ENCODE data around the gene SETD2. TPM values are rescaled to one million over a fixed set of nuclear protein-coding genes. Genes with fewer than 3 reads are reported as not detected.

Gene SETD2
- total and polyA plus RNA-seq, 7 donors, result 12.0 to 72.6 (median 52.3) TPM

DNA sequence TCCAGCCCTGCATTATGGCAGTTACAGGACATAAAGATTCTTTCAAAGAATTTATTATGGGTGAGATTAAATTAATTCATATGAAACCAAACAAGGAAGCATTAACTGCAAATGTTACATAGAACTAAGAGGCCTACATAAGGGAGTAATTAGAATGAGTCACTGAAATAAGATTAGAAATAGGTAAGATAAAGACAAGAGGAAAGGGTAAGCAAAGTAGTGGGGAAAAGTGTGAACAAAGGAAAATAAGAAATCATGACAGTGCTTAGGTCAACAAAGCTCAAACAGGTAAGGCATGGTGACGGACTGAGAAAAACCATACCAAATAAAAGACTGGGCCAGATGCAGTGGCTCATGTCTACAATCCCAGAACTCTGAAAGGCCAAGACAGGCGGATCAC, 74.3 kb downstream of the SETD2 start:
- H3K27me3 ChIP-seq, result no peaks in the 10 kb centered on the region
- DNase-seq, result no peak
- H3K36me3 ChIP-seq, result peaks cover 0 to 76% (median 7%) of the 10 kb centered on the region in 4 donors
- 74 to 87% methylated on average over 2 of the region's 2 CpGs for WGBS, 2 donors
- no peaks in the 10 kb centered on the region for H3K4me1 ChIP-seq
- no peak overlapping the region for H3K4me3 ChIP-seq
- TF ChIP-seq EP300 (IDR thresholded peaks at IDR 0.05) (no peak), POLR2A (IDR thresholded peaks at IDR 0.05) (no peak), POLR2AphosphoS5 (IDR thresholded peaks at IDR 0.05) (no peak)
- TF ChIP-seq, protein P1, sequence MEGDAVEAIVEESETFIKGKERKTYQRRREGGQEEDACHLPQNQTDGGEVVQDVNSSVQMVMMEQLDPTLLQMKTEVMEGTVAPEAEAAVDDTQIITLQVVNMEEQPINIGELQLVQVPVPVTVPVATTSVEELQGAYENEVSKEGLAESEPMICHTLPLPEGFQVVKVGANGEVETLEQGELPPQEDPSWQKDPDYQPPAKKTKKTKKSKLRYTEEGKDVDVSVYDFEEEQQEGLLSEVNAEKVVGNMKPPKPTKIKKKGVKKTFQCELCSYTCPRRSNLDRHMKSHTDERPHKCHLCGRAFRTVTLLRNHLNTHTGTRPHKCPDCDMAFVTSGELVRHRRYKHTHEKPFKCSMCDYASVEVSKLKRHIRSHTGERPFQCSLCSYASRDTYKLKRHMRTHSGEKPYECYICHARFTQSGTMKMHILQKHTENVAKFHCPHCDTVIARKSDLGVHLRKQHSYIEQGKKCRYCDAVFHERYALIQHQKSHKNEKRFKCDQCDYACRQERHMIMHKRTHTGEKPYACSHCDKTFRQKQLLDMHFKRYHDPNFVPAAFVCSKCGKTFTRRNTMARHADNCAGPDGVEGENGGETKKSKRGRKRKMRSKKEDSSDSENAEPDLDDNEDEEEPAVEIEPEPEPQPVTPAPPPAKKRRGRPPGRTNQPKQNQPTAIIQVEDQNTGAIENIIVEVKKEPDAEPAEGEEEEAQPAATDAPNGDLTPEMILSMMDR (IDR thresholded peaks at IDR 0.05), result no peak
- H3K9me3 ChIP-seq, result no peaks in the 10 kb centered on the region
- intact Hi-C loops (cut with DNase I), result no loop called here
- H3K27ac ChIP-seq, result no peak overlapping the region

DNA sequence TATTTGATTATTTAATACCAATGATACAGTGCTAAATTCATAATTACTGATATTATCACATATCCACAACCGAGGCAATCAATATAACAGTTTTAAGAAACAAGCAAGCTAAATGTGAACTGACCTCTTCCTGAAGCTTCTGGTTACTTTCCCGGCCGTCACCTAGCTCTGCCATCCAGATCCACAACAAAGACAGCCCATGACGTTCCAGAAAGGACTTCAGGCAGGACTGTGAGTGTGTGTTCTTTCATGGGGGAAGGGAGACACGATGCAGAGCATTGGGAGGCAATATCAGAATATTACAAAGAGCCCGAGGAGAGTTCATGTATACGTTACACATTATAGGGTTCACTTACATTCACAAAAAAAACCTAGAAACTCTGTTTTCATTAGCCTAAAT, 77.8 kb downstream of the SETD2 start:
- no peak for TF ChIP-seq POLR2AphosphoS5 (IDR thresholded peaks at IDR 0.05)
- TF ChIP-seq, protein P1 (IDR thresholded peaks at IDR 0.05), result no peak
- no peak for TF ChIP-seq POLR2A (IDR thresholded peaks at IDR 0.05)
- TF ChIP-seq EP300 (IDR thresholded peaks at IDR 0.05), result no peak
- DNase-seq, result no peak
- H3K27me3 ChIP-seq, result no peaks in the 10 kb centered on the region
- WGBS, 2 donors, result 96 to 97% methylated on average over 7 of the region's 7 CpGs
- no peak overlapping the region for H3K27ac ChIP-seq
- H3K36me3 ChIP-seq, result peaks cover 0 to 85% (median 13%) of the 10 kb centered on the region in 4 donors
- H3K4me1 ChIP-seq, result no peaks in the 10 kb centered on the region
- no peaks in the 10 kb centered on the region for H3K9me3 ChIP-seq
- H3K4me3 ChIP-seq, result no peak overlapping the region
- intact Hi-C loops (cut with DNase I), result no loop called here

DNA sequence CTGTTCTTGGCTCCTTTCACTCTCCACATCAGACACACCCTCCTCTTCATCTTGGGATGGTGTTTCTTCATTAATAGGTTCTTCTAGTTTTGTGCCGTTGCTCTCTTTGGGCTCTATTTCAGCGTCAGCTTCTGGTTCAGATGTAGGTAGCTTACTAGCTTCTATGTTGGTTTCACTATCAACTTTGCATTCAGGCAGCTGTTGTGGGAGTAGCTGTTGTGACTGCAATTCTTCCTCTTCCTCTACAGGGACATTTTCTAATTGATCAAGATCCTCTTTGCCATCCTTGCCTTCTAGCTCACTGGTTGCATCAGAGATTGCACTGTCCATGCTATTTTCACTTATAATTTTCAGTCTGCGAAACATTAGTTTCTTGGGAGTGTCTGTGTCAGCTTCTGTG, 80.1 kb downstream of the SETD2 start:
- intact Hi-C loops (cut with DNase I), result no loop called here
- DNase-seq, result no peak
- no peaks in the 10 kb centered on the region for H3K27me3 ChIP-seq
- H3K9me3 ChIP-seq, result no peaks in the 10 kb centered on the region
- peaks cover 0 to 95% (median 13%) of the 10 kb centered on the region in 4 donors for H3K36me3 ChIP-seq
- no peak overlapping the region for H3K27ac ChIP-seq
- no peak overlapping the region for H3K4me3 ChIP-seq
- TF ChIP-seq EP300 (IDR thresholded peaks at IDR 0.05) (no peak), POLR2AphosphoS5 (IDR thresholded peaks at IDR 0.05) (no peak), POLR2A (IDR thresholded peaks at IDR 0.05) (no peak)
- TF ChIP-seq, protein P1 (IDR thresholded peaks at IDR 0.05), result no peak
- H3K4me1 ChIP-seq, result no peaks in the 10 kb centered on the region
- 79 to 89% methylated on average over 3 of the region's 3 CpGs for WGBS, 2 donors

DNA sequence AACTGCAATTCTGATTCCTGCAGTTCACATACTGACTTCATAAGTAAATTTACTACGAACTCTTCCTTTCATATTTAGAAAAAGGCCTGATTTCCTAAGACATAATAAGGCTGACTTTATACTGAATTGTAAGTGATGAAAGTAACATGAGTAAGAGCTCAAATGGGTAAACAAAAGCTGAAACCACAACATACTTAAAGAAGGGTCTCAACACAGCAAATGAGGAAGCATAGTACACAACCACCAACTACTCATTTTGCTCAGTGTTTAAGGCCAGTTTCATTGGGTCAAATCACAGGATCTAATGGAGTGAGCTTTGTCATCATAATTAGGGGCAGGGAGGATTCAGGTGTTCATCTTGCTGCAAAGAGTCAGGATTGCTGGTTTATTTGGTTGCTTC, 81.4 kb downstream of the SETD2 start:
- H3K9me3 ChIP-seq, result no peaks in the 10 kb centered on the region
- H3K4me3 ChIP-seq, result no peak overlapping the region
- peaks cover 0 to 93% (median 12%) of the 10 kb centered on the region in 4 donors for H3K36me3 ChIP-seq
- no peak overlapping the region for H3K27ac ChIP-seq
- H3K4me1 ChIP-seq, result no peaks in the 10 kb centered on the region
- WGBS, 2 donors, result 80 to 91% methylated on average over 1 of the region's 1 CpG
- no peak for DNase-seq
- intact Hi-C loops (cut with DNase I), result no loop called here
- TF ChIP-seq, protein P1 (IDR thresholded peaks at IDR 0.05), result no peak
- H3K27me3 ChIP-seq, result no peaks in the 10 kb centered on the region

DNA sequence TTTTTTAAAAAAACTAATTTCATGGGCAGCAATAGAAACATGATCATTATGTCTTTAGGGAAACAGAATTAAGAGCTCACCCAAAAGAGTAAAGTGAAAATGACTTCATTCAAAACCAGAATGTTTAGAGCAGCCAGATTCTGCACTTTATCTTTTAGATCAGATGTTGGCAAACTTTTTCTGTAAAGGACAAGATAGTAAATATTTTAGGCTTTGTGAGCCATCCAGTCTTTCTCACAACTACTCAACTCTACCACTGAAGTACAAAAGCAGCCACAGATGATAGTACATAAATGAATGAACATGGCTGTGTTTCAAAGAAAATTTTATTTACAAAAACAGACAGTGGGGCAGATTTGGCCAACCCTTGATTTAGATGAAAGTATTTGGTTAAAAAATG, 84.5 kb downstream of the SETD2 start:
- H3K36me3 ChIP-seq, result peaks cover 0 to 74% (median 8%) of the 10 kb centered on the region in 4 donors
- intact Hi-C loops (cut with DNase I), result no loop called here

More for the DNA sequence above, 84.5 kb downstream of the SETD2 start:
- Histone ChIP-seq H3K27me3 (no peaks in the 10 kb centered on the region), H3K4me3 (no peak overlapping the region), H3K27ac (no peak overlapping the region), H3K4me1 (no peaks in the 10 kb centered on the region), H3K9me3 (no peaks in the 10 kb centered on the region)
- TF ChIP-seq POLR2AphosphoS5 (IDR thresholded peaks at IDR 0.05) (no peak), POLR2A (IDR thresholded peaks at IDR 0.05) (no peak), EP300 (IDR thresholded peaks at IDR 0.05) (no peak)
- TF ChIP-seq, protein P1 (IDR thresholded peaks at IDR 0.05), result no peak
- DNase-seq, result no peak

All from sigmoid colon (tissue), 7 donors.